ENCODE results near the gene USP6NL. TPM values are rescaled to one million over a fixed set of nuclear protein-coding genes. Genes with fewer than 3 reads are reported as not detected.

USP6NL gene
- total and polyA plus RNA-seq, 2 of the 13 experiments (the other 11 are each of a cell fraction or from before 2014, with no cell fraction given): 10.5 to 22.9 TPM

DNA sequence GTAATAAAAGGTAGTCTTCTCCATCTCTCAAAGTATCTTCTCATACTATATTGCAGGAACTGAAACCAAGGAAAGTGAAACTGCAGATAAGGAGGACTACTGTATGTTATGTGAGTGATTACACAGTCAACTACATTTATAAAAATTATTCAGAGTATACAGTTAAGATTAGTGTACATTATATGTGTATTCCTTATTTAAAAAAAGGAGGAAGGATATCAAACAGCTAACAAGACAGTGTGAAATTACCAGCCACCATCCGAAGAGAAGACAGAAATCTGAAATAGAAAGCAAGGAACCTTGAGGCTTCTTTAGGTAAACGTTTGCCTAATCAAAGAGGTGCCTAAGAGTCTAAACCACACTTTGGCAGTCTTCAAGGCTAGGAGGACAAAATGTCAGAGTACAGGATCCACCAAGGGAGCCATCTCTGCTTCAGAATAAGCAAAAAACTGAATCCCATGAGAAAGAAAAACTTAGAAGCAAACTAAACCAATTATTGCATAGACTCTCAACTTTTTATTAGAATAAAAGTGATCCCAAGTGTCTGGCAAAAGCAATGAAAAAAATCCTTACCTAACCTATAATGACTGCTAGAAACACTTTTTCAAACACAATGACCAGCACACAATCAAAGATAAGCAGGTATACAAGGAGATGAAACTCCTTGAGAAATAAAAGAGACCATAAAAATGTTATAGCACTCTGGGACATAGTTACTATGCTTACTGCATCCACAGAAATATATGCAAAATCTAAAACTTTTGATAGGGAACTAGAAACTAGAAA is 6.4 kb downstream of the USP6NL start:
- POLR2A ChIA-PET: no interaction called here
- FAIRE-seq: no peak
- intact Hi-C loops (cut with micrococcal nuclease; ENCODE audit: unreplicated experiment) (loop anchor here (10.0 kb wide), 1 partner anchor 220 kb away; the partner anchor contains the start of gene PROSER2), in situ Hi-C loops (cut with HindIII; ENCODE audit: extremely low pct_ligation_motif_present, low pct_unique_long_range_greater_than_20kb) (loop anchor here (5.0 kb wide), 1 partner anchor 88 kb away; no protein-coding TSS in a partner anchor)
- no peak for DNase-seq (ENCODE audit: low spot score)
- no TSS peak for BruUV-seq (replicated peaks)
- no peak for TF ChIP-seq CREB1 (IDR thresholded peaks at IDR 0.05)
- TF ChIP-seq CREB1 (CRISPR knock-in tag; IDR thresholded peaks at IDR 0.05): peak; percentile 17; the same call in 1 of the 2 replicates
- TF ChIP-seq SMAD9 (CRISPR knock-in tag; IDR thresholded peaks at IDR 0.05): no peak
- TF ChIP-seq TCF7L2 (IDR thresholded peaks at IDR 0.05; ENCODE audit: low read depth, low read length): no peak
- Histone ChIP-seq H3K9me3 (ENCODE audit: low read length) (no peaks in the 10 kb centered on the region), H3K4me2 (ENCODE audit: low read depth, low read length) (peak overlapping the region; percentile 30), H3K27me3 (ENCODE audit: control insufficient read depth in 1 of 2, insufficient read depth in 2 of 2, low read length in 2 of 2) (no peaks in the 10 kb centered on the region), H3K4me1 (ENCODE audit: insufficient read depth, low read length) (peaks cover 94% of the 10 kb centered on the region), H3K4me3 (replicated peaks in 1 of 3; ENCODE audit: insufficient read depth in 1 of 3, low read depth in 2 of 3, low read length in 3 of 3) (no peak overlapping the region; a peak in 1 of 6 replicates), H2AFZ (ENCODE audit: low read length) (no peak overlapping the region), H4K20me1 (ENCODE audit: insufficient read depth, low read length) (no peaks in the 10 kb centered on the region), H3K79me2 (ENCODE audit: insufficient read depth, low read length) (peaks cover 99% of the 10 kb centered on the region), H3K36me3 (replicated peaks in 1 of 2; ENCODE audit: control insufficient read depth in 1 of 2, insufficient read depth in 2 of 2, low read length in 2 of 2) (no peaks in the 10 kb centered on the region), H3K27ac (ENCODE audit: extremely low read length, insufficient read depth, low read length) (peak overlapping the region; percentile 45), H3K9ac (ENCODE audit: insufficient read depth, low read depth, low read length) (no peak overlapping the region)
- CTCF ChIA-PET (ENCODE audit: low intra/inter-chr PET ratio, low total read pairs): no interaction called here
- ATAC-seq: no peak
- 45% methylated on average over 2 of the region's 2 CpGs for WGBS (ENCODE audit: low lambda C conversion rate)

DNA sequence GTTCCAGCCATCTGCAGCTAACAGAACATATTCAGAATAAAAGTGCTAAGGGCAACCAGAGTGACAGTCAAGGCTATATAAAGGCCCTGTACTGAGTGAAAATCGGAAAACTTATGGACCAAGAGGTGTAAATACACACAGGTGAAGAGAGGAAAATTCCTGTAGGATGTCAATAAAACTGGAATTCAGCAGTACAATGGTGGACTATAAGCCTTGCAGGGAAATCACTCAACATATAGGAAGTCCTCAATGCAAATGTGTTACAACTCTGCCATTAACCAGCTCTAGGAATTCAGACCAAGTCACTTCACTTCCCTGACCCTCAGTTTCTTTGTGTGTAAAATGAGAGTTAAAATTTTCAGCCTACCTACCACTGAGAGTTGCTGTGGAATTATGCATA is 7.7 kb downstream of the USP6NL start:
- Histone ChIP-seq H2AFZ (ENCODE audit: low read length) (no peak overlapping the region), H3K79me2 (ENCODE audit: insufficient read depth, low read length) (peaks cover 98% of the 10 kb centered on the region), H3K4me3 (replicated peaks in 1 of 3; ENCODE audit: insufficient read depth in 1 of 3, low read depth in 2 of 3, low read length in 3 of 3) (peak overlapping the region in 2 of 3 experiments; percentile 20 to 36; a peak in 2 of 6 replicates), H4K20me1 (ENCODE audit: insufficient read depth, low read length) (no peaks in the 10 kb centered on the region; the same call in 1 of the 2 replicates), H3K9ac (ENCODE audit: insufficient read depth, low read depth, low read length) (peak overlapping the region; percentile 44), H3K27me3 (ENCODE audit: control insufficient read depth in 1 of 2, insufficient read depth in 2 of 2, low read length in 2 of 2) (no peaks in the 10 kb centered on the region), H3K27ac (ENCODE audit: extremely low read length, insufficient read depth, low read length) (peak overlapping the region; percentile 72), H3K4me1 (ENCODE audit: insufficient read depth, low read length) (peaks cover 96% of the 10 kb centered on the region), H3K4me2 (ENCODE audit: low read depth, low read length) (peak overlapping the region; percentile 71), H3K36me3 (replicated peaks in 1 of 2; ENCODE audit: control insufficient read depth in 1 of 2, insufficient read depth in 2 of 2, low read length in 2 of 2) (no peaks in the 10 kb centered on the region), H3K9me3 (ENCODE audit: low read length) (no peaks in the 10 kb centered on the region)
- DNase-seq (ENCODE audit: low spot score) (peak; percentile 81), ATAC-seq (peak; percentile 88), FAIRE-seq (peak; percentile 4)
- intact Hi-C loops (cut with micrococcal nuclease; ENCODE audit: unreplicated experiment) (loop anchor here (1.0 to 10.0 kb wide), 3 partner anchors 8 to 221 kb away; partner anchors contain the start of genes PROSER2 and USP6NL), in situ Hi-C loops (cut with HindIII; ENCODE audit: extremely low pct_ligation_motif_present, low pct_unique_long_range_greater_than_20kb) (no loop called here)
- no TSS peak for BruUV-seq (replicated peaks)
- 4% methylated on average over 1 of the region's 1 CpG for WGBS (ENCODE audit: low lambda C conversion rate)
- ChIA-PET POLR2A (interaction anchor here (0.5 to 1.6 kb wide), 2 partner anchors 111 to 135 kb away, joined by 3 to 5 read pairs; no protein-coding TSS in a partner anchor), CTCF (ENCODE audit: low intra/inter-chr PET ratio, low total read pairs) (no interaction called here)
- 0 out of 2 replicates have a peak, but pooled peaks have one; percentile 26 for TF ChIP-seq IRF2 (CRISPR knock-in tag; IDR thresholded peaks at IDR 0.05)
- no peak for TF ChIP-seq KLF15 (CRISPR knock-in tag; IDR thresholded peaks at IDR 0.05; ENCODE audit: borderline replicate concordance)
- TF ChIP-seq GATAD2A (CRISPR knock-in tag; IDR thresholded peaks at IDR 0.05): peak; percentile 59
- TF ChIP-seq ELF3 (CRISPR knock-in tag; IDR thresholded peaks at IDR 0.05): peak; percentile 46; the same call in 1 of the 2 replicates
- TF ChIP-seq NR2F6 (IDR thresholded peaks at IDR 0.05): no peak
- TF ChIP-seq NR2F6 (CRISPR knock-in tag; IDR thresholded peaks at IDR 0.05): 0 out of 2 replicates have a peak, but pooled peaks have one; percentile 11
- TF ChIP-seq EP300 (IDR thresholded peaks at IDR 0.05; ENCODE audit: low read depth in 2 of 2, low read length in 2 of 2): peak in 1 of 2 experiments; percentile 59; a peak in 1 of 4 replicates
- no peak for TF ChIP-seq EP300 (CRISPR knock-in tag; IDR thresholded peaks at IDR 0.05; ENCODE audit: borderline replicate concordance)
- TF ChIP-seq SOX13 (IDR thresholded peaks at IDR 0.05): no peak
- TF ChIP-seq SOX13 (CRISPR knock-in tag; conservative IDR thresholded peaks at IDR 0.05 in 1 of 2, IDR thresholded peaks at IDR 0.05 in 1 of 2): peak in 1 of 2 experiments; percentile 64; a peak in 1 of 4 replicates
- peak; percentile 10; the same call in 1 of the 2 replicates for TF ChIP-seq HDAC2 (CRISPR knock-in tag; IDR thresholded peaks at IDR 0.05)
- 0 out of 2 replicates have a peak, but pooled peaks have one; percentile 28 for TF ChIP-seq MEF2D (CRISPR knock-in tag; IDR thresholded peaks at IDR 0.05)
- peak; percentile 1; the same call in 1 of the 2 replicates for TF ChIP-seq NFIC (IDR thresholded peaks at IDR 0.05; ENCODE audit: low read length)
- TF ChIP-seq HNF4G (IDR thresholded peaks at IDR 0.05; ENCODE audit: borderline replicate concordance, low read depth, low read length): 0 out of 2 replicates have a peak, but pooled peaks have one; percentile 15
- no peak for TF ChIP-seq HNF4G (CRISPR knock-in tag; IDR thresholded peaks at IDR 0.05; ENCODE audit: borderline replicate concordance, low read depth)
- peak; percentile 31; the same call in 1 of the 2 replicates for TF ChIP-seq HNF4A (CRISPR knock-in tag; IDR thresholded peaks at IDR 0.05)
- TF ChIP-seq SOX5 (CRISPR knock-in tag; IDR thresholded peaks at IDR 0.05; ENCODE audit: borderline replicate concordance): peak; percentile 68; the same call in 1 of the 2 replicates

All from HepG2 (cell line).